Neural cell (in vitro differentiated cells): ENCODE data around the gene DGKI.

Experiments
- CTCF ChIP-seq: fragments of 450-650 bp; IDR thresholded peaks from 2 replicates; pipeline ENCODE4 v1.5.1; 2014; ENCODE audit warnings: antibody characterized with exemption, mild to moderate bottlenecking, moderate library complexity; ENCODE audit not compliant: poor library complexity, severe bottlenecking
- EP300 ChIP-seq: fragments of 450-650 bp; conservative IDR thresholded peaks from 2 replicates; pipeline ENCODE4 v1.6.1; 2014; ENCODE audit warnings: antibody characterized with exemption, mild to moderate bottlenecking, moderate library complexity; ENCODE audit not compliant: poor library complexity, severe bottlenecking
- EZH2 ChIP-seq: fragments of 200-600, 300-800 bp; shearing (Covaris generic), sonication (generic); IDR thresholded peaks from 2 replicates; pipeline ENCODE4 v1.6.1; 2014; ENCODE audit warnings: antibody characterized with exemption, low read length, borderline replicate concordance, mild to moderate bottlenecking; ENCODE audit not compliant: insufficient read depth, poor library complexity, severe bottlenecking
- POLR2AphosphoS5 ChIP-seq: IDR thresholded peaks from 2 replicates; pipeline ENCODE4 v1.6.1; 2012
- RAD21 ChIP-seq: fragments of 450-650 bp; conservative IDR thresholded peaks from 2 replicates; pipeline ENCODE4 v1.6.1; 2014; ENCODE audit warnings: antibody characterized with exemption, mild to moderate bottlenecking, moderate library complexity
- REST ChIP-seq: IDR thresholded peaks from 2 replicates; pipeline ENCODE4 v1.6.1; 2012; ENCODE audit warnings: borderline replicate concordance

- no peak for TF ChIP-seq CTCF
- TF ChIP-seq REST: no peak
- no peak for TF ChIP-seq EP300
- no peak for TF ChIP-seq RAD21
- no peak for TF ChIP-seq EZH2
- no peak for TF ChIP-seq POLR2AphosphoS5
These were observed 13.8 kb upstream of the DGKI start for GRCh38 chr7:137860542-137860941.
